H9 (cell line): ENCODE measurements around the gene ZNF823. TPM values are rescaled to one million over a fixed set of nuclear protein-coding genes. Genes with fewer than 3 reads are reported as not detected.

Source experiments
- DNase-seq: peaks from one replicate; pipeline ENCODE4 v3.0.0-alpha.2; 2017
- H2AFZ ChIP-seq: one replicate; pipeline ENCODE4 v1.6.1; 2013; ENCODE audit warnings: mild to moderate bottlenecking, low read length, control low read depth, moderate library complexity
- H2AK5ac ChIP-seq: 2 replicates; pipeline ENCODE4 v1.6.1; 2013; ENCODE audit warnings: low read length, control low read depth, mixed read lengths; ENCODE audit not compliant: insufficient read length
- H2BK120ac ChIP-seq: one replicate; pipeline ENCODE4 v1.6.1; 2013; ENCODE audit warnings: low read depth, mild to moderate bottlenecking, low read length, control low read depth, inconsistent platforms; ENCODE audit not compliant: poor library complexity, severe bottlenecking
- H2BK12ac ChIP-seq: 2 replicates; pipeline ENCODE4 v1.6.1; 2013; ENCODE audit warnings: low read length, control low read depth, mixed read lengths, low read depth; ENCODE audit not compliant: insufficient read length
- H2BK15ac ChIP-seq: 2 replicates; pipeline ENCODE4 v1.6.1; 2013; ENCODE audit warnings: low read depth, low read length, control low read depth
- H2BK20ac ChIP-seq: one replicate; pipeline ENCODE4 v1.6.1; 2013; ENCODE audit warnings: low read depth, mild to moderate bottlenecking, low read length, control low read depth, inconsistent platforms; ENCODE audit not compliant: poor library complexity, severe bottlenecking
- H2BK5ac ChIP-seq: 2 replicates; pipeline ENCODE4 v1.6.1; 2013; ENCODE audit warnings: low read length, control low read depth, mixed read lengths; ENCODE audit not compliant: insufficient read length
- H3K14ac ChIP-seq: 2 replicates; pipeline ENCODE4 v1.6.1; 2013; ENCODE audit warnings: low read length, control low read depth; ENCODE audit not compliant: insufficient read depth
- H3K18ac ChIP-seq: 2 replicates; pipeline ENCODE4 v1.6.1; 2013; ENCODE audit warnings: low read depth, mild to moderate bottlenecking, mixed read lengths, low read length, control low read depth; ENCODE audit not compliant: insufficient read length
- H3K23ac ChIP-seq: 2 replicates; pipeline ENCODE4 v1.6.1; 2013; ENCODE audit warnings: low read length, control low read depth, mixed read lengths, low read depth; ENCODE audit not compliant: insufficient read length
- H3K23me2 ChIP-seq: 2 replicates; pipeline ENCODE4 v1.6.1; 2013; ENCODE audit warnings: low read depth, mild to moderate bottlenecking, mixed read lengths, low read length, control low read depth; ENCODE audit not compliant: insufficient read length, poor library complexity, severe bottlenecking
- H3K27ac ChIP-seq: 2 replicates; pipeline ENCODE4 v1.5.1; 2013; ENCODE audit warnings: low read length, control low read depth, mixed read lengths, low read depth; ENCODE audit not compliant: insufficient read length
- H3K27me3 ChIP-seq: 2 replicates; pipeline ENCODE4 v1.6.1; 2013; ENCODE audit warnings: low read length, control low read depth, inconsistent platforms; ENCODE audit not compliant: insufficient read depth
- H3K4ac ChIP-seq: 2 replicates; pipeline ENCODE4 v1.6.1; 2013; ENCODE audit warnings: low read depth, mild to moderate bottlenecking, control low read depth, inconsistent platforms, low read length, moderate library complexity
- H3K4me1 ChIP-seq: 2 replicates; pipeline ENCODE4 v1.6.1; 2013; ENCODE audit warnings: low read length, control low read depth, inconsistent platforms; ENCODE audit not compliant: insufficient read depth
- H3K4me2 ChIP-seq: 2 replicates; pipeline ENCODE4 v1.6.1; 2013; ENCODE audit warnings: low read length, control low read depth, mixed read lengths; ENCODE audit not compliant: insufficient read length, insufficient read depth
- H3K56ac ChIP-seq: 2 replicates; pipeline ENCODE4 v1.6.1; 2013; ENCODE audit warnings: low read depth, mild to moderate bottlenecking, mixed read lengths, low read length, control low read depth; ENCODE audit not compliant: insufficient read length
- H3K79me1 ChIP-seq: 2 replicates; pipeline ENCODE4 v1.6.1; 2013; ENCODE audit warnings: low read depth, mild to moderate bottlenecking, moderate library complexity, low read length, control low read depth, inconsistent platforms; ENCODE audit not compliant: insufficient read depth, poor library complexity, severe bottlenecking
- H3K79me2 ChIP-seq: 2 replicates; pipeline ENCODE4 v1.6.1; 2013; ENCODE audit warnings: low read length, control low read depth, inconsistent platforms; ENCODE audit not compliant: insufficient read depth
- H3K9ac ChIP-seq: 2 replicates; pipeline ENCODE4 v1.6.1; 2013; ENCODE audit warnings: low read length, control low read depth, mixed read lengths; ENCODE audit not compliant: insufficient read length; ENCODE audit errors: extremely low read depth
- H3K9me3 ChIP-seq: one replicate; pipeline ENCODE4 v1.6.1; 2013; ENCODE audit warnings: low read depth, low read length, inconsistent platforms; ENCODE audit not compliant: control insufficient read depth
- H3T11ph ChIP-seq: one replicate; pipeline ENCODE4 v1.6.1; 2013; ENCODE audit warnings: mild to moderate bottlenecking, low read length, control low read depth, inconsistent platforms
- H4K20me1 ChIP-seq: one replicate; pipeline ENCODE4 v1.6.1; 2013; ENCODE audit not compliant: control insufficient read depth, insufficient read length, insufficient read depth
- H4K5ac ChIP-seq: 2 replicates; pipeline ENCODE4 v1.6.1; 2013; ENCODE audit warnings: low read depth, mild to moderate bottlenecking, mixed read lengths, low read length, control low read depth; ENCODE audit not compliant: insufficient read length
- H4K8ac ChIP-seq: replicated peaks from 2 replicates; pipeline ENCODE4 v1.6.1; 2013; ENCODE audit warnings: low read length, control low read depth, mixed read lengths, low read depth; ENCODE audit not compliant: insufficient read length
- H4K91ac ChIP-seq: 2 replicates; pipeline ENCODE4 v1.6.1; 2013; ENCODE audit warnings: low read depth, mild to moderate bottlenecking, moderate library complexity, mixed read lengths, low read length, control low read depth; ENCODE audit not compliant: insufficient read length
- H3K27ac Mint-ChIP-seq, 3 experiments: 2 replicates in 2 of 3; 3 replicates in 1 of 3; pipeline ENCODE4 v1.8.0; 2020 to 2021; ENCODE audit warnings: mixed read lengths in 3 of 3, mild to moderate bottlenecking in 1 of 3, moderate library complexity in 1 of 3
- H3K27me3 Mint-ChIP-seq: 2 replicates; pipeline ENCODE4 v1.8.0; 2021; ENCODE audit warnings: low read depth, mild to moderate bottlenecking, moderate library complexity, mixed read lengths
- H3K36me3 Mint-ChIP-seq, 3 experiments: 2 replicates in 2 of 3; 3 replicates in 1 of 3; pipeline ENCODE4 v1.8.0; 2020 to 2021; ENCODE audit warnings: low read depth in 3 of 3, mixed read lengths in 3 of 3; ENCODE audit not compliant: insufficient read depth in 1 of 3
- H3K4me1 Mint-ChIP-seq, 2 experiments: 2 replicates each; pipeline ENCODE4 v1.8.0; 2020; ENCODE audit warnings: mixed read lengths in 2 of 2
- H3K4me3 Mint-ChIP-seq, 2 experiments: 2 replicates in 1 of 2; 3 replicates in 1 of 2; pipeline ENCODE4 v1.8.0; 2020 to 2021; ENCODE audit warnings: mild to moderate bottlenecking in 2 of 2, mixed read lengths in 2 of 2, moderate library complexity in 1 of 2
- H3K9me3 Mint-ChIP-seq, 2 experiments: 2 replicates in 1 of 2; 3 replicates in 1 of 2; pipeline ENCODE4 v1.8.0; 2020; ENCODE audit warnings: mild to moderate bottlenecking in 2 of 2, mixed read lengths in 2 of 2, moderate library complexity in 1 of 2
- CTCF ChIP-seq: fragments of 200-600 bp; sonication (generic); conservative IDR thresholded peaks from 3 replicates; pipeline ENCODE4 v1.8.0; 2021; ENCODE audit warnings: antibody characterized with exemption, mild to moderate bottlenecking
- WGBS: extraction: QIAGEN DNeasy Blood & Tissue Kit; methylation state at CpG from one replicate; pipeline ENCODE4 v1.1.7; 2013; ENCODE audit warnings: missing lambda C conversion rate, low lambda C conversion rate, mixed read lengths; ENCODE audit not compliant: insufficient read length; ENCODE audit errors: extremely low coverage; 5-methylcytosine and 5-hydroxymethylcytosine counted together
- total RNA-seq: library from RNA; stranded (reverse); gene quantifications from 2 replicates; pipeline ENCODE4 v1.2.1, GENCODE V29; 2021

Gene ZNF823
- total RNA-seq, 1 experiment from 2014 or later = 2.5 TPM

GRCh38 chr19:11693505-11694499 lies 44.9 kb downstream of the ZNF823 start:
- H3K79me2 ChIP-seq = no peaks in the 10 kb centered on the region
- H2BK120ac ChIP-seq = no peak overlapping the region
- peak; percentile 75 for DNase-seq
- 0 out of 2 replicates have a peak overlapping the region, but pooled peaks have one; percentile 55 for H3K14ac ChIP-seq
- H4K20me1 ChIP-seq = no peaks in the 10 kb centered on the region
- H2AFZ ChIP-seq = no peak overlapping the region
- peaks cover 7 to 18% (median 11%) of the 10 kb centered on the region in 3 experiments for H3K36me3 Mint-ChIP-seq
- no peak overlapping the region for H4K5ac ChIP-seq
- no peaks in the 10 kb centered on the region for H3K23me2 ChIP-seq
- peaks cover 18 to 19% of the 10 kb centered on the region in 2 experiments for H3K4me1 Mint-ChIP-seq
- peak; percentile 40; the same call in 2 of the 3 replicates for TF ChIP-seq CTCF
- no peak overlapping the region for H4K91ac ChIP-seq
- H4K8ac ChIP-seq = no peak overlapping the region
- peaks cover 15 to 28% of the 10 kb centered on the region in 2 experiments for H3K9me3 Mint-ChIP-seq
- H3K79me1 ChIP-seq = no peaks in the 10 kb centered on the region
- H2BK15ac ChIP-seq = no peak overlapping the region
- H3K9me3 ChIP-seq = no peaks in the 10 kb centered on the region
- no CpG with 5 or more reads among the region's 16 CpGs for WGBS
- peak overlapping the region; percentile 82 for H3K9ac ChIP-seq
- no peaks in the 10 kb centered on the region for H3K4me1 ChIP-seq
- H2BK12ac ChIP-seq = no peak overlapping the region
- H3K4me2 ChIP-seq = peak overlapping the region; percentile 67
- peak overlapping the region; percentile 97 to 100 for H3K4me3 Mint-ChIP-seq
- no peaks in the 10 kb centered on the region for H3K27me3 ChIP-seq
- H3K27me3 Mint-ChIP-seq = peaks cover 61% of the 10 kb centered on the region
- no peak overlapping the region for H3K27ac ChIP-seq
- H3K4ac ChIP-seq = no peak overlapping the region
- H3K27ac Mint-ChIP-seq = peak overlapping the region in 1 of 3 experiments; percentile 81; a peak in 3 of 7 replicates
- H2AK5ac ChIP-seq = no peak overlapping the region
- no peak overlapping the region for H3K23ac ChIP-seq
- H2BK20ac ChIP-seq = no peak overlapping the region
- no peak overlapping the region for H3K56ac ChIP-seq
- peak overlapping the region; percentile 72 for H3K18ac ChIP-seq
- H2BK5ac ChIP-seq = no peak overlapping the region
- no peak overlapping the region for H3T11ph ChIP-seq
